ENCODE data around the gene TUBB6. TPM values are rescaled to one million over a fixed set of nuclear protein-coding genes. Genes with fewer than 3 reads are reported as not detected.

The TUBB6 gene
- total and polyA plus RNA-seq, 2 donors (not counting 3 experiments of a cell fraction or from before 2014, with no cell fraction given): 440 to 747 TPM

DNA sequence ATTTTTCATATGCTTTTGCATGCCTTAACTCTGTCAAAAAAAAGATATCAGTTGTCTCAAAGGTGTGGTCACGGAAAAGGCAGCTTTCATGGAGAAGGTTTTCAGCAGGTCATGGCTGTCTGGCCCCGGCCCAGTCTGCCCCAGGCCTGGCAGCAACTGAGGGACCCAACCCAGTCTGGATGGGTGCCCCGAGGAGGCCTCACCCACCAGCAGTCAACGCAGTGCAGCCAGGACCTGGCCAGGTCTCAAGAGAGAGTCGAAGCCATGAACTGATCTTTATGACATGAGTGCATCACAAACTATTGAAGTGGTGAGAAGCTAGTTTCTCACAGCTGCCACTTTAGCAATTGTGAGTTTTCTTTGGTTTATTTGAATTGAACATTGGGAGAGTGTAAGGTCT is 7.9 kb downstream of the TUBB6 start:
- H3K27me3 ChIP-seq (ENCODE audit: control insufficient read depth in 2 of 2, insufficient read depth in 2 of 2, low read length in 2 of 2): no peaks in the 10 kb centered on the region
- ChIA-PET CTCF (interaction anchor here (0.6 to 4.0 kb wide), 5 partner anchors 12 to 44 kb away, joined by 3 to 45 read pairs (median 8); no protein-coding TSS in a partner anchor), POLR2A (interaction anchor here (1.0 kb wide), 1 partner anchor 33 kb away, joined by 3 read pairs; no protein-coding TSS in a partner anchor)
- H4K20me1 ChIP-seq (replicated peaks; ENCODE audit: control insufficient read depth, extremely low read depth, insufficient read depth, low read length): peaks cover 10% of the 10 kb centered on the region
- H3K36me3 ChIP-seq (ENCODE audit: control insufficient read depth in 2 of 2, extremely low read depth in 1 of 2, insufficient read depth in 2 of 2, low read length in 2 of 2): peaks cover 17 to 50% of the 10 kb centered on the region in 2 experiments
- dilution Hi-C loops (cut with MboI; ENCODE audit: extremely low pct_ligation_motif_present, low sequenced_read_pairs) (no loop called here), intact Hi-C loops (cut with micrococcal nuclease) (no loop called here)
- TF ChIP-seq MYC (IDR thresholded peaks at IDR 0.05; ENCODE audit: low read depth, low read length): no peak
- TF ChIP-seq EZH2 (IDR thresholded peaks at IDR 0.05; ENCODE audit: borderline replicate concordance, low read depth, low read length, severe bottlenecking): no peak
- TF ChIP-seq, protein P1, sequence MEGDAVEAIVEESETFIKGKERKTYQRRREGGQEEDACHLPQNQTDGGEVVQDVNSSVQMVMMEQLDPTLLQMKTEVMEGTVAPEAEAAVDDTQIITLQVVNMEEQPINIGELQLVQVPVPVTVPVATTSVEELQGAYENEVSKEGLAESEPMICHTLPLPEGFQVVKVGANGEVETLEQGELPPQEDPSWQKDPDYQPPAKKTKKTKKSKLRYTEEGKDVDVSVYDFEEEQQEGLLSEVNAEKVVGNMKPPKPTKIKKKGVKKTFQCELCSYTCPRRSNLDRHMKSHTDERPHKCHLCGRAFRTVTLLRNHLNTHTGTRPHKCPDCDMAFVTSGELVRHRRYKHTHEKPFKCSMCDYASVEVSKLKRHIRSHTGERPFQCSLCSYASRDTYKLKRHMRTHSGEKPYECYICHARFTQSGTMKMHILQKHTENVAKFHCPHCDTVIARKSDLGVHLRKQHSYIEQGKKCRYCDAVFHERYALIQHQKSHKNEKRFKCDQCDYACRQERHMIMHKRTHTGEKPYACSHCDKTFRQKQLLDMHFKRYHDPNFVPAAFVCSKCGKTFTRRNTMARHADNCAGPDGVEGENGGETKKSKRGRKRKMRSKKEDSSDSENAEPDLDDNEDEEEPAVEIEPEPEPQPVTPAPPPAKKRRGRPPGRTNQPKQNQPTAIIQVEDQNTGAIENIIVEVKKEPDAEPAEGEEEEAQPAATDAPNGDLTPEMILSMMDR (IDR thresholded peaks at IDR 0.05; ENCODE audit: extremely low read depth in 1 of 2, insufficient read depth in 1 of 2, low read depth in 1 of 2, low read length in 2 of 2): no peak
- no peak for TF ChIP-seq GATA2 (IDR thresholded peaks at IDR 0.05; ENCODE audit: insufficient read depth, insufficient read length, low read depth, low read length)
- no peak for TF ChIP-seq POLR2A (IDR thresholded peaks at IDR 0.05; ENCODE audit: low read depth, low read length)
- TF ChIP-seq POLR2AphosphoS5 (IDR thresholded peaks at IDR 0.05; ENCODE audit: insufficient read depth, low read depth, low read length): no peak
- TF ChIP-seq JUN (IDR thresholded peaks at IDR 0.05; ENCODE audit: borderline replicate concordance, insufficient read depth, insufficient read length, low read depth): no peak
- no peak for TF ChIP-seq MAX (IDR thresholded peaks at IDR 0.05; ENCODE audit: insufficient read depth, insufficient read length)
- TF ChIP-seq FOS (IDR thresholded peaks at IDR 0.05; ENCODE audit: borderline replicate concordance, insufficient read depth, low read length): no peak
- H3K4me3 ChIP-seq (replicated peaks in 1 of 3; ENCODE audit: insufficient read depth in 1 of 3, low read depth in 1 of 3, low read length in 3 of 3): no peak overlapping the region
- H3K9me3 ChIP-seq (replicated peaks; ENCODE audit: control insufficient read depth, insufficient read depth, low read length): no peaks in the 10 kb centered on the region
- H2AFZ ChIP-seq (ENCODE audit: low read depth, low read length): no peak overlapping the region
- peaks cover 93% of the 10 kb centered on the region for H3K79me2 ChIP-seq (ENCODE audit: control insufficient read depth, insufficient read depth, low read length)
- BruUV-seq (replicated peaks): no TSS peak
- H3K9me1 ChIP-seq (replicated peaks; ENCODE audit: control insufficient read depth, extremely low read depth, insufficient read depth, low read length): no peaks in the 10 kb centered on the region
- FAIRE-seq (no peak), DNase-seq (ENCODE audit: low read depth, low spot score) (no peak)
- H3K4me2 ChIP-seq (ENCODE audit: insufficient read depth, low read length): peak overlapping the region; percentile 41
- H3K9ac ChIP-seq (replicated peaks; ENCODE audit: extremely low read depth, insufficient read depth, low read length): no peak overlapping the region
- peaks cover 29% of the 10 kb centered on the region for H3K4me1 ChIP-seq (ENCODE audit: control insufficient read depth, extremely low read depth, insufficient read depth, low read length)
- no peak overlapping the region for H3K27ac ChIP-seq (ENCODE audit: insufficient read depth, low read depth, low read length)

All from endothelial cell of umbilical vein (primary cell).